ENCODE measurements around the gene STX8.

- no peak for TF ChIP-seq CTCF (IDR thresholded peaks at IDR 0.05)
- TF ChIP-seq ZFX (IDR thresholded peaks at IDR 0.05; ENCODE audit: borderline replicate concordance) = no peak
Observed at GRCh38 chr17:9240659-9241370, 334.8 kb downstream of the STX8 start.

Measured in 22Rv1 (cell line).